ENCODE data around the gene FRRS1. TPM values are rescaled to one million over a fixed set of nuclear protein-coding genes. Genes with fewer than 3 reads are reported as not detected.

The FRRS1 gene
- total and polyA plus RNA-seq, 2 of the 4 experiments (the other 2 are of a cell fraction) = 3.8 to 23.5 TPM

GRCh38 chr1:99660496-99660895 is 105.9 kb downstream of the FRRS1 start:
- BruUV-seq (replicated peaks) = no TSS peak
- H4K20me1 ChIP-seq (ENCODE audit: insufficient read depth, low read length) = no peaks in the 10 kb centered on the region
- in situ Hi-C loops (cut with MboI; ENCODE audit: low sequenced_read_pairs) (no loop called here), intact Hi-C loops (cut with micrococcal nuclease) (no loop called here), dilution Hi-C loops (cut with HindIII; ENCODE audit: low sequenced_read_pairs, unreplicated experiment) (no loop called here)
- H3K18ac ChIP-seq (ENCODE audit: low read depth, low read length) = no peak overlapping the region
- H3K23ac ChIP-seq (ENCODE audit: low read depth, low read length) = no peak overlapping the region
- H2BK120ac ChIP-seq (ENCODE audit: low read depth, low read length) = no peak overlapping the region
- H3K9me1 ChIP-seq (ENCODE audit: insufficient read depth, low read length) = peaks cover 5% of the 10 kb centered on the region; the same call in 1 of the 2 replicates
- no peak overlapping the region for H3K27ac ChIP-seq (ENCODE audit: insufficient read depth, low read length)
- H3K9me3 ChIP-seq (ENCODE audit: control insufficient read depth, insufficient read depth, low read length) = no peaks in the 10 kb centered on the region
- DNase-seq (no peak), ATAC-seq (ENCODE audit: low read depth) (no peak)
- no peak overlapping the region for H3K14ac ChIP-seq (replicated peaks; ENCODE audit: low read depth, low read length)
- no peaks in the 10 kb centered on the region for H3K36me3 ChIP-seq (ENCODE audit: control insufficient read depth, insufficient read depth, low read length)
- no peak overlapping the region for H3K56ac ChIP-seq (ENCODE audit: extremely low read depth, insufficient read depth, low read length)
- H3K9ac ChIP-seq (ENCODE audit: low read depth, low read length) = no peak overlapping the region
- no peak overlapping the region for H2AK5ac ChIP-seq (ENCODE audit: low read depth, low read length)
- no peak overlapping the region for H2AK9ac ChIP-seq (replicated peaks; ENCODE audit: low read depth, low read length, poor library complexity)
- no peak overlapping the region for H2BK5ac ChIP-seq (ENCODE audit: low read depth, low read length, poor library complexity, severe bottlenecking)
- no peaks in the 10 kb centered on the region for H3K27me3 ChIP-seq (ENCODE audit: control insufficient read depth, insufficient read depth, low read length)
- no peak overlapping the region for H2BK15ac ChIP-seq (ENCODE audit: low read depth, low read length)
- H2AFZ ChIP-seq (replicated peaks; ENCODE audit: low read length, poor library complexity) = no peak overlapping the region
- H4K8ac ChIP-seq (ENCODE audit: low read depth in 2 of 2, low read length in 2 of 2) = no peak overlapping the region
- ChIA-PET POLR2A (ENCODE audit: unreplicated experiment) (no interaction called here), CTCF (interaction anchor here (0.6 kb wide), 1 partner anchor 105 kb away, joined by 4 read pairs; no protein-coding TSS in a partner anchor)
- H4K91ac ChIP-seq (ENCODE audit: insufficient read depth, low read depth, low read length) = no peak overlapping the region
- no peak overlapping the region for H2BK20ac ChIP-seq (ENCODE audit: low read depth, low read length)
- H3K4me1 ChIP-seq (ENCODE audit: control insufficient read depth, insufficient read depth, low read length) = peaks cover 5% of the 10 kb centered on the region
- no peak for TF ChIP-seq MAZ (IDR thresholded peaks at IDR 0.05; ENCODE audit: borderline replicate concordance, low read depth, low read length)
- no peak for TF ChIP-seq NFE2L2 (IDR thresholded peaks at IDR 0.05; ENCODE audit: low read depth, low read length)
- no peak for TF ChIP-seq RFX5 (IDR thresholded peaks at IDR 0.05; ENCODE audit: low read depth, low read length)
- no peak for TF ChIP-seq FOS (IDR thresholded peaks at IDR 0.05; ENCODE audit: low read depth, low read length)
- no peak for TF ChIP-seq RCOR1 (IDR thresholded peaks at IDR 0.05; ENCODE audit: insufficient replicate concordance, low read length)
- no peak for TF ChIP-seq CTCF (conservative IDR thresholded peaks at IDR 0.05; ENCODE audit: low read depth, low read length)
- no peak for TF ChIP-seq CEBPB (IDR thresholded peaks at IDR 0.05; ENCODE audit: low read depth, low read length)
- TF ChIP-seq USF2 (IDR thresholded peaks at IDR 0.05; ENCODE audit: low read depth, low read length) = no peak
- H3K4me3 ChIP-seq (ENCODE audit: insufficient read depth, low read depth, low read length) = no peak overlapping the region
- no CpG with 5 or more reads among the region's 2 CpGs for WGBS, 2 experiments (ENCODE audit: extremely low coverage in 2 of 2, insufficient read length in 1 of 2)
- H4K5ac ChIP-seq (ENCODE audit: low read depth, low read length) = no peak overlapping the region
- no peak overlapping the region for H3K4me2 ChIP-seq (ENCODE audit: low read depth, low read length)
- H3K4ac ChIP-seq (ENCODE audit: low read depth, low read length) = no peak overlapping the region
- H3K79me1 ChIP-seq (ENCODE audit: low read depth in 1 of 2, low read length in 2 of 2) = no peaks in the 10 kb centered on the region

Measured in IMR-90 (cell line).